Activated CD8-positive, alpha-beta T cell treated with anti-CD3 and anti-CD28 coated beads for 36 hours (primary cell): ENCODE measurements around the gene TRMO. TPM values are rescaled to one million over a fixed set of nuclear protein-coding genes. Genes with fewer than 3 reads are reported as not detected.

Experiments
- ATAC-seq: fragments of 200-7000 bp; cut with Tn5 transposase; one replicate; pipeline ENCODE4 v1.10.0; 2021; ENCODE audit warnings: mild to moderate bottlenecking, moderate library complexity
- CTCF ChIA-PET: fragments of 350-600 bp; sonication (Branson Sonifier 250); formaldehyde crosslinking; loops from one replicate; lab custom pipeline; 2021; ENCODE audit warnings: antibody characterized with exemption; lab: Charles Lee
- POLR2A ChIA-PET: fragments of 350-600 bp; sonication (Branson Sonifier 250); formaldehyde crosslinking; loops from one replicate; lab custom pipeline; 2021; ENCODE audit warnings: antibody characterized with exemption; lab: Charles Lee
- DNase-seq: peaks from one replicate; pipeline ENCODE4 v3.0.0-alpha.2; 2020
- H3K27ac Mint-ChIP-seq: one replicate; pipeline ENCODE4 v1.8.0; 2021; ENCODE audit warnings: mild to moderate bottlenecking, mixed read lengths
- H3K27me3 Mint-ChIP-seq: one replicate; pipeline ENCODE4 v1.8.0; 2021; ENCODE audit warnings: mixed read lengths
- H3K36me3 Mint-ChIP-seq: one replicate; pipeline ENCODE4 v1.8.0; 2021; ENCODE audit warnings: low read depth, mixed read lengths
- H3K4me1 Mint-ChIP-seq: one replicate; pipeline ENCODE4 v1.8.0; 2021; ENCODE audit warnings: low read depth, mixed read lengths
- H3K4me3 Mint-ChIP-seq: one replicate; pipeline ENCODE4 v1.8.0; 2021; ENCODE audit warnings: mild to moderate bottlenecking, moderate library complexity, mixed read lengths
- H3K9me3 Mint-ChIP-seq: one replicate; pipeline ENCODE4 v1.8.0; 2021; ENCODE audit warnings: mixed read lengths
- intact Hi-C: fragments of 100-400 bp; cut with micrococcal nuclease; formaldehyde crosslinking; loops from one replicate; pipeline ENCODE4 v1.10.0; 2022
- total RNA-seq, 2 experiments: library from RNA; stranded (reverse); gene quantifications; one replicate each; pipeline ENCODE4 v1.2.3, GENCODE V29; 2021
- TF ChIP-seq, protein P1 (sequence below): fragments of 200-600 bp; IDR thresholded peaks from one replicate; pipeline ENCODE4 v1.8.0; 2022; ENCODE audit warnings: antibody characterized with exemption, mild to moderate bottlenecking

TRMO gene
- total RNA-seq, 2 experiments from 2014 or later = 12.6 to 13.3 TPM

- ChIA-PET CTCF (interaction anchor here (1.4 to 4.9 kb wide), 3 partner anchors 15 to 97 kb away, joined by 3 to 23 read pairs (median 14); partner anchors contain the start of gene TRMO), POLR2A (interaction anchor here (1.0 to 7.6 kb wide), 3 partner anchors 14 to 44 kb away, joined by 3 to 40 read pairs (median 4); partner anchors contain the start of gene ANP32B)
- no peaks in the 10 kb centered on the region for H3K27me3 Mint-ChIP-seq
- no peaks in the 10 kb centered on the region for H3K36me3 Mint-ChIP-seq
- intact Hi-C loops = no loop called here
- H3K4me1 Mint-ChIP-seq = peaks cover 34% of the 10 kb centered on the region
- no peaks in the 10 kb centered on the region for H3K9me3 Mint-ChIP-seq
- peak within 1 kb of the TSS; percentile 83 for H3K27ac Mint-ChIP-seq
- TF ChIP-seq, protein P1, sequence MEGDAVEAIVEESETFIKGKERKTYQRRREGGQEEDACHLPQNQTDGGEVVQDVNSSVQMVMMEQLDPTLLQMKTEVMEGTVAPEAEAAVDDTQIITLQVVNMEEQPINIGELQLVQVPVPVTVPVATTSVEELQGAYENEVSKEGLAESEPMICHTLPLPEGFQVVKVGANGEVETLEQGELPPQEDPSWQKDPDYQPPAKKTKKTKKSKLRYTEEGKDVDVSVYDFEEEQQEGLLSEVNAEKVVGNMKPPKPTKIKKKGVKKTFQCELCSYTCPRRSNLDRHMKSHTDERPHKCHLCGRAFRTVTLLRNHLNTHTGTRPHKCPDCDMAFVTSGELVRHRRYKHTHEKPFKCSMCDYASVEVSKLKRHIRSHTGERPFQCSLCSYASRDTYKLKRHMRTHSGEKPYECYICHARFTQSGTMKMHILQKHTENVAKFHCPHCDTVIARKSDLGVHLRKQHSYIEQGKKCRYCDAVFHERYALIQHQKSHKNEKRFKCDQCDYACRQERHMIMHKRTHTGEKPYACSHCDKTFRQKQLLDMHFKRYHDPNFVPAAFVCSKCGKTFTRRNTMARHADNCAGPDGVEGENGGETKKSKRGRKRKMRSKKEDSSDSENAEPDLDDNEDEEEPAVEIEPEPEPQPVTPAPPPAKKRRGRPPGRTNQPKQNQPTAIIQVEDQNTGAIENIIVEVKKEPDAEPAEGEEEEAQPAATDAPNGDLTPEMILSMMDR = no peak
- DNase-seq = peak; percentile 53
- peak within 1 kb of the TSS; percentile 46 for H3K4me3 Mint-ChIP-seq
- peak; percentile 81 for ATAC-seq
Observed at GRCh38 chr9:97938081-97938644, 15.9 kb upstream of the TRMO start, which contains the start of gene HEMGN. TSS of gene HEMGN (minus strand) at chr9:97938172. CDS start at chr9:97938136, 36 bp downstream.

GRCh38 chr9:97936998-97937397, 14.7 kb upstream of the TRMO start:
- H3K9me3 Mint-ChIP-seq = no peaks in the 10 kb centered on the region
- H3K27ac Mint-ChIP-seq = no peak overlapping the region
- DNase-seq (no peak), ATAC-seq (no peak)
- H3K27me3 Mint-ChIP-seq = no peaks in the 10 kb centered on the region
- no peaks in the 10 kb centered on the region for H3K36me3 Mint-ChIP-seq
- intact Hi-C loops = no loop called here
- ChIA-PET POLR2A (interaction anchor here (0.8 to 7.6 kb wide), 3 partner anchors 15 to 60 kb away, joined by 3 to 40 read pairs (median 16); partner anchors contain the start of genes ANP32B and TRMO), CTCF (interaction anchor here (4.1 to 4.9 kb wide), 2 partner anchors 14 to 18 kb away, joined by 23 to 35 read pairs; partner anchors contain the start of gene TRMO)
- TF ChIP-seq, protein P1 = no peak
- no peak overlapping the region for H3K4me3 Mint-ChIP-seq
- peaks cover 34% of the 10 kb centered on the region for H3K4me1 Mint-ChIP-seq

GRCh38 chr9:97935276-97935675, 13.0 kb upstream of the TRMO start:
- POLR2A ChIA-PET = interaction anchor here (1.9 to 3.9 kb wide), 2 partner anchors 11 to 13 kb away, joined by 5 to 16 read pairs; partner anchors contain the start of gene TRMO
- intact Hi-C loops = no loop called here

GRCh38 chr9:97934321-97935115, 12.2 kb upstream of the TRMO start:
- TF ChIP-seq, protein P1 = no peak
- no peaks in the 10 kb centered on the region for H3K36me3 Mint-ChIP-seq
- H3K27ac Mint-ChIP-seq = no peak overlapping the region
- no peak for DNase-seq
- peaks cover 54% of the 10 kb centered on the region for H3K4me1 Mint-ChIP-seq
- H3K27me3 Mint-ChIP-seq = no peaks in the 10 kb centered on the region
- no peaks in the 10 kb centered on the region for H3K9me3 Mint-ChIP-seq
- ChIA-PET CTCF (interaction anchor here (1.0 to 4.9 kb wide), 8 partner anchors 11 to 103 kb away, joined by 3 to 35 read pairs (median 4); partner anchors contain the start of gene TRMO), POLR2A (interaction anchor here (0.8 to 3.9 kb wide), 3 partner anchors 10 to 49 kb away, joined by 3 to 16 read pairs (median 5); partner anchors contain the start of gene TRMO)
- H3K4me3 Mint-ChIP-seq = no peak overlapping the region
- no peak for ATAC-seq
- intact Hi-C loops = no loop called here

More at GRCh38 chr9:97935276-97935675, 13.0 kb upstream of the TRMO start:
- DNase-seq (no peak), ATAC-seq (no peak)
- Mint-ChIP-seq H3K36me3 (no peaks in the 10 kb centered on the region), H3K9me3 (no peaks in the 10 kb centered on the region), H3K27ac (no peak overlapping the region), H3K4me1 (peaks cover 48% of the 10 kb centered on the region), H3K27me3 (no peaks in the 10 kb centered on the region), H3K4me3 (no peak overlapping the region)
- TF ChIP-seq, protein P1 = no peak
- CTCF ChIA-PET = interaction anchor here (1.1 to 4.9 kb wide), 6 partner anchors 12 to 100 kb away, joined by 3 to 35 read pairs (median 5); partner anchors contain the start of gene TRMO
